Stimulated activated CD4-positive, alpha-beta T cell treated with anti-CD3 and anti-CD28 coated beads, Interleukin-12 subunit alpha, Interleukin-12 subunit beta, amount 100 ng/mL, for 24 hours (primary cell): Measurements from ENCODE around the gene AIRE.
"Not testable (repeated sequence)": the region's sequence is repeated elsewhere in the genome, so short reads cannot be mapped to it uniquely, and the experiment has no call there.

Experiments
- DNase-seq, 2 experiments: peaks; one replicate each; pipeline ENCODE4 v3.0.0-alpha.2; 2020; ENCODE audit warnings: low read depth in 2 of 2

Gene AIRE

DNA sequence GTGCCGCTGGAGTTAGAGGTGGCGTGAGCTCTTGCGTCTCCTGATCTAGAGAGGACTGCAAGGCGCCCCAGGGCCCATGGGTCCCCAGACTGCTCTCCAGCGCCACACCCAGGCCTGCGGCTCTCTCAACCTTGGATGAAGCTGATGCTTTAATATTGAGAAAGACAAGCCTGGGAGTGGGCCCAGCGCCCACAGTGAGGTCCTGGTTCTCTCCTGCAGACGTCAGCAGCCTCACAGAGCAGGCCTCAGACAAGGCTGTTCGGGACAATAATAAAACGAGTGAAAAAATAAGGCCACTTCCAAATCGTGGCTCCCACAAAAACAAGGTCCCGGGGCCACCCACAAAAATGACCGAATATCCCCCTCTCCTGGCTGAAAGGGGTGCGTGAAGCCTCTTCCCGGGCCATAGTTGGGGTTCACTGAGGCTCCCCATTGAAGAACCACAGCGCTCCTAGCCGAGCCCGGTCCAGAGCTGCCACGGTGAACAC lies 18.0 kb upstream of the AIRE start:
- no peak for DNase-seq

DNA sequence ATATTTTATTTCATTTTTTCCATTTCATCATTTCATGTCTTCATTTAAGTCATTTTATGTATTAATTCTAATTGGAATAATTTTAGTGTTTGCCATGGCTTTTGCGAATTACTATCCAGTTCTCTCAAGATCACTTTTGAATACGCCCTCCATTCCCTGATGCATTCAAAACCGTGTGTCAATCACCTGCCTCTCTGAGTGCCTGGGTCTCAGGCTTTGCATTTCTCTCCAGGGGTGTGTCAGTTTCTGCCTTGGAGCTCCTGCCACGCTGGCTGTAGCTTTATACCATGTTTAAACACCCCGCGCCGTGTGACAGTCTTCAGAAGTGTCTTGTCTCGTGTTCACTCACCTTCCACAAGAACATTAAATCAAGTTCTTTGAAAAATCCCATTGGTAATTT lies 16.6 kb upstream of the AIRE start:
- DNase-seq = no peak

DNA sequence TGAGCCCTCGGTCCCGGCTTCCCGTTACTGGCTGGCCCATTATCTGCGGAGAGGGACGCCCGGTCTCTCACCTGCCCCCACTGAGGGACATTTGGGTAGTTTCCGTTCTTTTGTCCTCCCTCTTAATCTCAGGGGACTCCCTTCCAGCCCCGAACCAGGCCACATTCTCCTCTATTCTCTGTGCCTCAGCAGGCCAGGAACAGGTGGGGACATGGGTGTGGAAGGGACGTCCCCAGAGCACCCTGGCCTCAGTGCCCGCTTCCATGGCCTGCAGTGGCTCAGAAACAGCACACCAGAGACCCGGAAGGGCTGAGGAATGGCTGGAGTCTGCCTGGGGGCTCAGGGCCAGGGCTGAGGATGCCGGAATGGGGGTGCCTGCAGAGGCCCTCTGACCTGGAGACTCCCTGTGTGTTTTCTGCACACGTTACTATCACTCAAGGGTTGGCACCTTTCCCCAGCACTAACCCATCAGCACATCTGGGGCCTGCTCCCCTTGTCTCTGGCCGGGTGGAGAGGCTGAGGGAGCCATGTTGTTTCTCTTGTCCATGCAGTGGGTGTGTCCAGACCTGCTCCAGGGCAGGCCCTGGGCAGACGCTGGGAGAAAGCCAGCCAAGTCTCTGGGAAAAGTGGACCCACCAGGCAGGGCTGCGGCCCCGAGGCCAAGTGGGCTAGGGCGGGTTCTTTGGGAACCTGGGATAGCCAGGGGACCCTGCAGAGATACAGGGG lies 14.0 kb upstream of the AIRE start:
- no peak for DNase-seq

GRCh38 chr21:44272284-44272858 lies 13.3 kb upstream of the AIRE start:
- DNase-seq = no peak

GRCh38 chr21:44273046-44273445 lies 12.6 kb upstream of the AIRE start:
- no peak for DNase-seq

DNA sequence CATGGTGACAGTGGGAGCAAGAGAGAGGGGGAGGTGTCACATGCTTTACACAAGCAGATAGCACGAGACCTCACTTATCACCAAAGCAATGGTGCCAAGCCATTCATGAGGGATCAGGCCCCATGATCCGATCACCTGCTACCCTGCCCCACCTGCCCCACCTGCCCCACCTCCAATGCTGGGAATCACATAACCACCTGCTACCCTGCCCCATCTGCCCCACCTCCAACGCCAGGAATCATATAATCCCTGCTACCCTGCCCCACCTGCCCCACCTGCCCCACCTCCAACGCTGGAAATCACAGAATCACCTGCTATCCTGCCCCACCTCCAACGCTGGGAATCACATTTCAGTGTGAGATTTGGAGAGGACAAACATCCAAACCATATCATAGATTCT lies 10.6 kb upstream of the AIRE start:
- DNase-seq = no peak

DNA sequence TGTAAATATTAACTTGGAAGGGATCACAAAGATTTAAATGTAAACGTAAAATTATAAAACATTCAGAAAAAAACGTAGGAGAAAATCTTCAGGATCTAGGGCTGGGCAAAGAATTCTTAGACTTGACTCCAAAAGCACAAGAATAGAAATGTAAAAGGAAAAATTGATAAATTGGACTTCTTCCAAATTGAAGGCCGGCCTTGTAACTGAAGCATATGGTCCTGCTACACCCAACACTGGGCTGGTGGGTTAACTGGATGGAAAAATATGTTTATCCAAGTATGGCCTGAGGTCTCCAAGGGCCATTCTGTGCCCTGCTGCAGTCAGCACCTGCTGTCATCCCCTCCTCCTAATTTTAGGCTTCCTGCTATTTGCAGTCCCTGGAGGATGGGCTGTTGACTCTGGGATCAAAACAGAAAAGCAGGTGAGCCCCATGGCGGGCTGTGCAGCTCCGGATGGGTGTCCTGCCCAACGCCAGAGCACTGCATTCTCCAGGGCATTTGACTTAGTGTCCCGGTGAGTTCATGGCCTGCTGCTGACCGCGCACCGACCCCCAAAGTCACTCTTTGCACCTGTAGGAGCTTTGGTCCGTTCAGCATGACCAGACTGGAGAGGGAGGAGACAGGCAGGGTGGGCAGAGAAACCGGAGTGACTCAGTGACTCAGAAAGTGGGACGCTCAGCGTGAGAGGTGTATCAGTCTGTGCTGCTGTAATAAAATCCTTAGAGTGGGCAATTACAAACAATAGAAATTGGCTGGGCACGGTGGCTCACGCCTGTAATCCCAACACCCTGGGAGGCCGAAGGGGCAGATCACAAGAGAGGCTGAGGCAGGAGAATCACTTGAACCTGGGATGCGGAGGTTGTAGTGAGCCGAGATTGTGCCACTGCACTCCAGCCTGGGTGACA lies 6.1 kb upstream of the AIRE start:
- no peak for DNase-seq

DNA sequence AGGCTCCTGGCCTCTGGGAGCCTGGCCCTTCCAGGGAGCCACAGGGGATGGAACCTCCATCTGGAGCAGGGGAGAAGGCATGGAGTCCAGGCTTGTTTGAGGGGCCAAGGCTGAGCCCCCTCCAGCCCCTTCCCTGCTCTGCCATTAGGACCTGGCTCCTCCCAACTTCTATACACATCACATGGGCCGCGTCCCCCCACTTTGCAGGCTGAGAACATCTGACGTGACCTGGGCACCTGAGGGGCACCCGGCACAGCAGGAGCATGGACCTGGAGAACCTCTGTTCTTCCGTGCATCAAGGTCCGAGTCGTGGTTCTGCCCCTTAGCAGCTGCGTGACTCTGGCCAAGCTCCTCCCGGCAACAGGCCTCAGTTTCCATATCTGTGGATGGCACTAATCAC lies 3.9 kb upstream of the AIRE start:
- no peak for DNase-seq

- DNase-seq = no peak
Observed at GRCh38 chr21:44282370-44282769, 3.3 kb upstream of the AIRE start.

GRCh38 chr21:44283211-44283785 lies 2.4 kb upstream of the AIRE start:
- not testable (repeated sequence) for DNase-seq

DNA sequence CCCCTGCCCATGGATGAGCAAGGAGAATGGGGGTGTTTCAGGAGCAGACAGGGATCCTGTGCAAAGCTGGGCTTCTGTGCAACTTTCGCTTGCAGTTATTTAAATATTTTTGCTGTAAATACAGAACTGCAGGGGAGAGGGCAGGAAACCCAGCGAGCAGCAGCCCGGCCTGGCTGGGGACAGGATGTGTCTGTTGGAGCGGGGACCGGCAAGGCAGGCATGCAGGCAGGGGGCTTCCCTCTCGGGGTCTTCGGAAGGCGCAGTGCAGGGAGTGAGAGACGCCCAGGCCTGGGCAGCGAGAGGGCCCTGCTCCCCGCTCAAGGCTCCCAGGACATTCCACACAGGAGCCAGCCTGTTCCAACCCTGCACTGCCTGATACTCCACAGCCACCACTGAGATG lies 1.7 kb upstream of the AIRE start:
- no peak for DNase-seq

GRCh38 chr21:44286086-44286715 lies 525 bp downstream of the AIRE start:
- no peak for DNase-seq

GRCh38 chr21:44286716-44287632 lies 1.3 kb downstream of the AIRE start:
- no peak for DNase-seq

GRCh38 chr21:44288251-44289110 lies 2.8 kb downstream of the AIRE start:
- no peak for DNase-seq

- no peak for DNase-seq
Observed at GRCh38 chr21:44289381-44290010, 3.8 kb downstream of the AIRE start.

- DNase-seq = no peak
Observed at GRCh38 chr21:44290327-44291077, 4.8 kb downstream of the AIRE start.

DNA sequence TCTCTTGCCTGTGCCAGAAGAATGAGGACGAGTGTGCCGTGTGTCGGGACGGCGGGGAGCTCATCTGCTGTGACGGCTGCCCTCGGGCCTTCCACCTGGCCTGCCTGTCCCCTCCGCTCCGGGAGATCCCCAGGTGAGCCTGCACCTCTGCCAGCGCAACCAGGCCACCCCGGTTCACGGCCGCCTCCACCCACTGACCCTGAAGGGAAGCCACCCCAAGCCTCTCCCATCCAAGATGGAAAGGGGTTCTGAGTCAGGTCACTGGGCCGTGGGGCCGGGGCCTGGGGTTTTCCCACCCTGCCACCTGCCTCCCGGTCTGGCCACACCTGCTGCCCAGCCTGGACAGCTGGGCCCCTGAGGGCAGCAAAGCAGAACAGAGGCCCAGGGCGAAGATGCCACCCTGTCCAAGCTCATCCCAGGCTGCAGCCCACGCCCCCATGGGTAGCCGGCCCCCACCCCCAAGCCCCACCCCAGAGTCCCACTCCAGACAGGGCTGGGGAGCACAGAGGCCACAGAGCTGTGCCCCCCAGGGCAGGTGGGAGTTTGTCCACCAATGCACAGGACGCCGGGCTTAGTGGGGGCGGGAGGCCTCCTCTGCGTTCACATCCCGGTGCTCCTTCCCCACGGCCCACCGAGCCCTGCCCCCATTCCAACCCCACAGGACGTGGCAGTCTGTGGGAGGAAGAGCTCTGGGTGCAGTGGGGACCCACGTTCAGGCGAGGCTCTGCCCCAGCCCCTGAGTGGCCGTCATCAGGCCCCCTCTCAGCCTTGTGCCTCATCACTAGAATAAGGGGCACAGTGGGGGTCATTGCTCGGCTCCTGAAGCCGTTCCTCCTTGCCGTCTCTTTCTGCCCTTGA lies 5.6 kb downstream of the AIRE start:
- no peak for DNase-seq
